WI38 (cell line): Measurements from ENCODE around the gene ANKMY1.

Source experiments
- H3K4me3 ChIP-seq: 2 replicates; pipeline ENCODE4 v1.5.1; 2011; ENCODE audit warnings: low read depth, mild to moderate bottlenecking, control low read depth, low read length
- CTCF ChIP-seq: IDR thresholded peaks from 2 replicates; pipeline ENCODE4 v1.5.1; 2012; ENCODE audit warnings: low read depth, mild to moderate bottlenecking, control low read depth, low read length

The ANKMY1 gene

GRCh38 chr2:240593703-240594451 is 36.1 kb upstream of the ANKMY1 start:
- no peak overlapping the region for H3K4me3 ChIP-seq
- TF ChIP-seq CTCF = no peak

- H3K4me3 ChIP-seq = no peak overlapping the region
- TF ChIP-seq CTCF = no peak
These were observed 35.4 kb upstream of the ANKMY1 start for GRCh38 chr2:240593026-240593702.

DNA sequence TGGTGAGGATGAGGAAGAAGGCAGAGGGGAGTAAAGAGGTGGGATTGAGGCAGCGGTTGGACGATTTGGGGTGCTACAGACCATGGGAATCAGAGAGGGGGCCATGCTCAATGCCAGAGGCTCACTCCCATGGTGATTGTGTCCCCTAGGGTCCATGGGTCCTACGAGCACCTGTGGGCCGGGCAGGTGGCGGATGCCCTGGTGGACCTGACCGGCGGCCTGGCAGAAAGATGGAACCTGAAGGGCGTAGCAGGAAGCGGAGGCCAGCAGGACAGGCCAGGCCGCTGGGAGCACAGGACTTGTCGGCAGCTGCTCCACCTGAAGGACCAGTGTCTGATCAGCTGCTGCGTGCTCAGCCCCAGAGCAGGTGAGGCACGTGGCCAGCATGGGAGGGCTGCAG is 34.0 kb upstream of the ANKMY1 start:
- TF ChIP-seq CTCF = no peak
- no peak overlapping the region for H3K4me3 ChIP-seq

- TF ChIP-seq CTCF = no peak
- H3K4me3 ChIP-seq = no peak overlapping the region
These were observed 33.4 kb upstream of the ANKMY1 start for GRCh38 chr2:240591226-240591625.

DNA sequence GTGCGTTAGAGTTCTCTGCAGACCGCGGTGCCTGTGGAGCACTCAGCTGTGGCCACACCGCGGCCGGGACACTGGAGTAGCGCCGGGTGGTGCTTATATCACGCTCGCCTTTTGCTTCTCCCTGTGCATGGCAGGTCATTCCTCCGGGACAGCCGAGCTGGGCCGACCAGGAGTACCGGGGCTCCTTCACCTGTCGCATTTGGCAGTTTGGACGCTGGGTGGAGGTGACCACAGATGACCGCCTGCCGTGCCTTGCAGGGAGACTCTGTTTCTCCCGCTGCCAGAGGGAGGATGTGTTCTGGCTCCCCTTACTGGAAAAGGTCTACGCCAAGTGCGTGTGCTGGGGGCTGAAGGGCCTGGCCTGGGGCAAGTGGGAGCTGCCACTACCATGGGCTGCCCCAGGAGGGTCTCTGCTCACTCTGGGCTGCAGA is 32.9 kb upstream of the ANKMY1 start:
- no peak for TF ChIP-seq CTCF
- H3K4me3 ChIP-seq = no peak overlapping the region

DNA sequence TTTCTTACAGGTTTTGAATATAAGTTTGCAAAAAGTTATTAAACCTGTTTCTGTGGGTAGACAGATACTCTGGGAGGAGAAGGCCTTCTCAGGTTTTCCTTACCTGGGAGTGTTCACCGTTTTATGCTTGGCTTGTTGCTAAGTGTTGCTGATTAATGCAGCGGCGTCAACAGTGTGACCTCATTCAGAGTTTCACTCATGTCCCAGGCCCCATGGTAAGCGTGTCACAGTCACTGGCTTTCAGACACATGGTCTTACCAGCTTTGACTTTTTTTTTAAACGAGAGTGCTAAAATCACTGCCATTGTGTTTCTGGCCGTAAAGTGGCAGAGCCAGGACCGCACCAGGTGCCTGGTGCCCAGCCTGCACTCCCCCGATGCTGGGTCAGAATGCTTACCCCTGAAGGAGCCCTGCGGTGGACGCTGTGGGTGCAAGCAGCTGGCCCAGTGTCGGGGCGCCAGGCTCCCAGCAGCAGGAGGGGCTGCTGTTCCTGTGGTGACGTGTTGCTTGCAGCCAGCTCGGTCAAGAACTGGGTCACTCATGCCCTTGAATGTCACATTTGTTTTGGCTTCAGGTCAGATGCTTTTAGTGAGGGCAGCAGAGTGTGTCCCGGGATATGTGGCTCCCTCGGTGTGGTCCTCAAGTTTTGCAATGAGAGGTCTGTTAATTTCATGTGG is 32.2 kb upstream of the ANKMY1 start:
- H3K4me3 ChIP-seq = no peak overlapping the region
- TF ChIP-seq CTCF = no peak

- no peak for TF ChIP-seq CTCF
- H3K4me3 ChIP-seq = no peak overlapping the region
These were observed 31.6 kb upstream of the ANKMY1 start for GRCh38 chr2:240589375-240589774.
